Epithelial cell of proximal tubule (primary cell): Measurements from ENCODE around the gene SPATA45. TPM values are rescaled to one million over a fixed set of nuclear protein-coding genes. Genes with fewer than 3 reads are reported as not detected.

ENCODE experiments used
- DNase-seq: peaks from one replicate; pipeline ENCODE4 v3.0.0-alpha.2; 2011; ENCODE audit warnings: low read depth
- H3K4me3 ChIP-seq: 2 replicates; pipeline ENCODE4 v1.5.1; 2011; ENCODE audit warnings: low read depth, mild to moderate bottlenecking, low read length
- CTCF ChIP-seq: conservative IDR thresholded peaks from 2 replicates; pipeline ENCODE4 v1.5.1; 2012; ENCODE audit warnings: low read depth, mild to moderate bottlenecking, low read length
- total RNA-seq: library from RNA; depleted of rRNA; stranded (reverse); fragments of >200 nt; gene quantifications from 2 replicates; pipeline ENCODE4 v1.2.3, GENCODE V29; 2015

SPATA45 gene
- total RNA-seq, 1 donor from 2014 or later: not detected

- H3K4me3 ChIP-seq: peak within 1 kb of the TSS; percentile 68
- TF ChIP-seq CTCF: no peak
- DNase-seq: no peak
Observed at GRCh38 chr1:212791676-212792395, 55.6 kb downstream of the SPATA45 start, which contains the start of the genes NSL1 and TATDN3. Gene NSL1 (minus strand): TSS chr1:212791777. CDS start chr1:212791763, 14 bp downstream. Gene TATDN3 (plus strand): TSS chr1:212791894. CDS start chr1:212791922, 28 bp downstream.

DNA sequence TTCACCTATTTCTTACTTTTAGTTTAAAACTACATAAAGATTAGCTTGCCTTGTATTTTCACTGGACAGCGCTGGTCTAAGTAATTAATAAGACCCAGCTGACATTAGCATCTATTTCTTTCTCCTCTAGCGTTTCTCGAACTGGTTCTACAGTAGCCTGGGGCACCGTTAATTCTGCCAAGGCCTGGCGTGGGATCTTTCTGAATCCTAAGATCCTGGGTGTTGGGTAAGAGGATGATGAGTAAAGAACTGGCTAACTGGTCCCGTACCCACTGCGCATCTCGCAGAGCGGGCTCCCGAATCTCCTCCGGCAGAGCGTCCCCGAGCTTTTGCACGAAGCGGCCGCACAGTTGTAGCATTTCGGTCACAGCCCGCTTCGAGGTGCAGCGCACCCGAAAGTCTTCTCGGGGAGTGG is 56.2 kb downstream of the SPATA45 start:
- TF ChIP-seq CTCF: no peak
- H3K4me3 ChIP-seq: peak overlapping the region; percentile 68
- DNase-seq: no peak

DNA sequence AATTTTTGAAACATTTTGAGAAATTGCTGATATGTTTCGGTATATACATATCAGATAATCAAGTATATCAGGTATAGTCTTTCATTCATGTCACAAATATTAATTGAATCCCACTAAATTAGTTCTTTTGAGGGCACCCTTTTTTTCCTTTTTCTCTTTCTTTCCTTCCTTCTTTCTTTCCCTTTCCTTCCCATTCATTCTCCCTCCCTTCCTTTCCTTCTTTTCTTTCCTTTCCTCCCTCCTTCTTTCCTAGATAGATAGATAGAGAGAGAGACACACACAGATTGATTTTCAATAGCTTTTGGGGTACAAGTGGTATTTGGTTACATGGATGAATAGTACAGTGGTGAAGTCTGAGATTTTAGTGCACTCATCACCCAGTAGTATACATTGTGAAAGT is 61.6 kb downstream of the SPATA45 start:
- DNase-seq: no peak
- no peak for TF ChIP-seq CTCF
- no peak overlapping the region for H3K4me3 ChIP-seq

DNA sequence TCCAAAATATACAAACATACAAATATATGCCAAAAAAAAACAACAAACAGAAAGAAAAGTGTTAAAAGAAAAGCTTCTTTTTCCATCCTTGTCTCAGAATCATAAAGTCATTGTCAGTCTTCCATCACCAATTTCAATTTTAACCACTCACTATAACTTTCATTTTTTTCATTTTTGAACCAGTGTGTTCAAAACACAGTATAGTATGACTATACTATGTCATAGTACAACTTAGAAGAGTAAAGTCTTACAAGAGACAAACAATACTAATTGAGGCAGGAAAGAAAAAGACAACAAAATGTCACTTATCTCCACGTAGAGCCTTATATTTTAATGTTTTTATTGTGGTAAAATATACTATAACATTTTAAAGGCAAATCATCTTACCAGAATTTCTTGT is 63.5 kb downstream of the SPATA45 start:
- DNase-seq: no peak
- TF ChIP-seq CTCF: no peak
- H3K4me3 ChIP-seq: no peak overlapping the region

- DNase-seq: no peak
- H3K4me3 ChIP-seq: no peak overlapping the region
- TF ChIP-seq CTCF: peak; percentile 58
Observed at GRCh38 chr1:212782422-212783154, 64.9 kb downstream of the SPATA45 start.

DNA sequence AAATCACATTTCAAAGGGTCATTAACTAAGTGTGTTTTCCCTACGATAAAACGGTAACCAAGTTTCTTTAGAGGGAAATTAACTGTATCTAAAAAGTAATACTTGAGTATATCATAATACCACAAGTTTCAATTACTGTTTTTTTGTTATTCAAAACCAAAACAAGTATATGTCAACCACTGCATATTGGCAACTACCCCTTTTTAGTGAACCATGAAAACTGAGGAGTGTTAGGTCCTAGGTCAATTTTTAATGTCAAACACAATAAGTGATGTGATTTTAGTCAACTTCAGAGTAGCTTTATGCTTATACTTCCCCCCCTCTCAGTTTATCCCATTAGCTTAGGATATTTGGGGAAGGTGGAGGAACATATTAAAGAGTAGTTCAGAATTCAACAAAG is 66.2 kb downstream of the SPATA45 start:
- no peak for TF ChIP-seq CTCF
- H3K4me3 ChIP-seq: no peak overlapping the region
- DNase-seq: no peak

DNA sequence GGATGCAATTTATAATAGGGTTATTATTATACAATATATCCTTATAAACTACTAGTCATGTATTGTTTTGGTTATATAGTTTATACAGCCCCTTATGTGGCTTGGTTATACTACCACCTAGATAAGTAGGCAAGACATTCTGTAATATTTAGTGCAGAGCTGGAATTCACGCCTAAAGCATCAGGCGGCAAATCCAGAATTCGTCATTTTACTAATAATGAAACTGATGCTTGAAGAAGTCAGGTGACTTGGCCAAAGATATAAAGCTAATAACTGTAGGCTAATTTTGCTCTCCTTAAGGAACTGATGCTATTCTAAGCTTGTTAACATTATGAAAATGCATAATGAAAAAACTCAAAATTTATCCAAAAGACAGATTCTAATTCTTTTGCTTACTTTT is 66.7 kb downstream of the SPATA45 start:
- no peak overlapping the region for H3K4me3 ChIP-seq
- DNase-seq: no peak
- TF ChIP-seq CTCF: no peak
